CD4-positive, alpha-beta T cell treated with Interleukin-6 at 100 ng/mL for 8 hours (primary cell): ENCODE data around the gene ACAN.
"Not testable (repeated sequence)": the region's sequence is repeated elsewhere in the genome, so short reads cannot be mapped to it uniquely, and the experiment has no call there.

Experiments
- DNase-seq: peaks from one replicate; pipeline ENCODE4 v3.0.0-alpha.2; 2020; ENCODE audit warnings: mixed read lengths, low spot score

Gene ACAN

DNA sequence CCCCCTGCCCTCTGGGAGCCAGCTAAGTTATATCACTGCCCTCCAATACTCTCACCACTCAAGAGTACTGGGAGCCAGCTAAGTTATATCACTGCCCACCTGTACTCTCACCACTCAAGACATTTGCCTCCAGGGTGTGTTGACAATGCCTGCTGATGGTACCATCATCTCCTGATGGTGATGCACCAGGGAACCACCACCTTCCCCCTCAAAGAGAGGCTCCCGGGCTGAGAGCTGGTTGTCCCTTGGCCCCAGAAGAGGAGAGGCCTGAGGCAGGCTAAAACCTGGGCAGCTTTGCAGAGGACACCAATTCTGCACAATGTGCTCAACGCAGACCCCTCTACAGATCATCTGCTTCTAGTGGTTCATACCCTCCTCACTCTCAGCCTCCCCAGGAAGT lies 99.6 kb downstream of the ACAN start:
- DNase-seq, result no peak

DNA sequence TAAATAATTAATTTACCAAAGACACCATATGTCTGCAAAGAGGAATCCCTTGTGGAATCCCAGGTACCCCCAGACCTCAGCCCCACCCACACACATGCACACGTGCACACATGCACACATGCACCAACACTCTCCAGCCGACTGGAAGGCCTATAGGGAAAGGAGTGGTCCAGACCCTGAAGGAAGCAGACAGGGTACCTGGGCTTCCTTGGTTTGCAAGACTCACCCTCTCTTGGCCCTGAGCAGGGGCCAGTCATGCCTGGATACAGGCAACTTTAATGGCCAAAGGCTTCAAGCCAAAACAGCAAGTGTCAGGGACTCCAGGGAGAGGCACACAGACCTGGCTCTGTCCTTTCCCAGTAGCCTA lies 101.0 kb downstream of the ACAN start:
- no peak for DNase-seq

DNA sequence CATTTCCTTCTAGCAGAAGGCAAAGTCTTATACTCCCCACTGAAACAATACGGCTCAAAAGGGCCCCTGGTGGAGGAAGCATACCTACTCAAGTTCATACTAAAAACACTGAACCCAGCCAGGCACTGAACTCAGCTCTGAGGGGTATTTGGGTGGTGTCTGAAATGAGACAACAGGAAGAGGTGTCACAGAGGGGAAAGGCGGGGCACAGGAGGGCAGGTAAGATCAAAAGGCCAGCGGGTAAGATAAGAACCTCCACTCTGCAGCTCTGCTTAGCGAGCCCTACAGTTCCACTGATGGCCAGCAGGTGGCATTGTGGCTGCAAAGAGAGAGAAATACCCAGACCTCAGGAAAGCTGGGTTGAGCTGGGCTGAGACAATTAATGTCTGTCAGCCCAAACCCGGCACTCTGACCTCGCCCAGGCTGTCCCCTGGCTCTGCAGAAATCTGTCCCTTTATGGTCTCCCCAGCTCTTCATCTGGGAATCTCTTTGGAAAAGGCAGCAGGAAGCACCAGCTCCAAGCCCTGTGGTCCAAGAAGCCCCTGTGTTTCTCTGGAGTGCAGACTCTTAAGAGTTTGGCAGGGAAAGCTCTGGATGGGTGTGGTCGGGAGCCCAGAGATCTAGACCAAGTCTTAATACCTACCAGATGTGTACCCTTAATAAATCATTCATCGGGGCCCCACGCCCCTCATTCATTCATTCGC lies 101.5 kb downstream of the ACAN start:
- DNase-seq, result peak; percentile 98

DNA sequence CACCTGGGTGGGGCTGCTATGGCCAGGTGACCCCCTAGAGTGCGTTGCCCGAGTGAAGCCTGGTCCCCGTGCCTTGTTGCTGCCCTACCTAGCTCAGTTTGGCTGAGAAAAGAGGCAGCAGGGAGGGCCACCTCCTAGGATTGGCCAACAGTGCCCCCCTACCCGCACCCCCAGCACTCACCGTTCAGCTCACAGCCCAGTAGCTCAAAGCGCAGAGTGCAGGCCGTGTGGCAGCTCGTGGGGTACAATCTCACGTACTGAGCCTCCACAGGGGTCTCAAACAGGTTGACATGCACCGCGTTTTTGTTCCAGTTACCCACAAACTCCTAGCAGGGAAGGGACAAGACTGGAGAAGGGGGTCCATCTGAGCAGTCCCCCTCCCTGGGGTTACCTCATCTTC lies 102.3 kb downstream of the ACAN start:
- DNase-seq, result no peak

DNA sequence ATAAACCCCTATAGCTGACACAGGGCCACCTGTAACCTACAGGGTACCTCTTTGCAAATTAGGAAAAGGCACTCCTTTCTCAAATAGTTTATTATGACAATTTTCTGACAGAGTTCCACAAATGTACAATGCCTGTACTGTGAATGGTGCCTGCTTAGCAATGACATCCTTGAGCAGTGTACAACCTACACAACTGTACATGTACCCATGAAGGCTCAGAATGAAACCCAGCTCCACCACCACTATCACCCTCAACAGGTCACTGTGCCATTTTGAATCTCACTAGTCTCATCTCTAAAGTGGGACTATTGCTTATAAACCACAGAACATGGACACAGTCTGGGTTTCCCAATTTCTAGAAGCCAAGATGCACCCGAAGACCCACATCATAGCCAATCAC lies 102.9 kb downstream of the ACAN start:
- no peak for DNase-seq

DNA sequence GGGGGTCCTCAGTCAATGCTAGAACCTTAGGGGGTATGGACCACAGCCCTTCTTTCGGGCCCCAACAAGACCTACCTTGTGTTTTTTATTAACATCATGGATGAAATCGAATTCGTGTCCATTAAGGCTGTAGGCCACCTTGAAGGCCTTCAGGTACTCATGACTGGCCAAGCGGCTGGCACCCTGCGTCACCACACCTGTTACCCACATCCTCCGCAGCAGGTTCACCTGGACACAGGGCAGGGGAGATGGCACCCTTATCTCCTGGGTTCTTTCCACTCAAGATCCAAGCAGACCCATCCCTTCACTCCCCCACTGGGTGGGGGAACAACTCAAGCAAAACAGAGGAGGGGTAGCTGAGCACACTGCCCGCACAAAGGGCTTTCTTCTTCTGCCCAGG lies 103.3 kb downstream of the ACAN start:
- no peak for DNase-seq

DNA sequence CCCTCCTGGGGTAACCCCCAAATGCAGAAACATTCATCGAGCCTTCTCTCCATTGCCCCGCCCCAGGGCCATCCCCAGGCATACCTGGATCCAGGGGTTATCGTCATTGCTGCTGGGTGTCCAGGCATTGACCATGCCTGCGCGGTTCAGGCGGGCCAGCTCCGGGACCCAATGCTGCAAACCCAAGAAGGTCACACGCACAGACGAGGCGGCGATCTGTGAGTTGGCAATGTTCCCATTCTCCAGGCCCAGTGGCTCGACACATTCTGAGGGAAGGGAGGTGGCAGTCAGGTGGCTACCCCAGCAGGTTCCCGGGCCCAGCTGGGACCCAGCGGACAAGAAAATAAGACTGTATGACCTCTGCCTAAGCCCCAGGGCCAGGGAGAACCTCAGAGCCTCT lies 103.9 kb downstream of the ACAN start:
- no peak for DNase-seq

DNA sequence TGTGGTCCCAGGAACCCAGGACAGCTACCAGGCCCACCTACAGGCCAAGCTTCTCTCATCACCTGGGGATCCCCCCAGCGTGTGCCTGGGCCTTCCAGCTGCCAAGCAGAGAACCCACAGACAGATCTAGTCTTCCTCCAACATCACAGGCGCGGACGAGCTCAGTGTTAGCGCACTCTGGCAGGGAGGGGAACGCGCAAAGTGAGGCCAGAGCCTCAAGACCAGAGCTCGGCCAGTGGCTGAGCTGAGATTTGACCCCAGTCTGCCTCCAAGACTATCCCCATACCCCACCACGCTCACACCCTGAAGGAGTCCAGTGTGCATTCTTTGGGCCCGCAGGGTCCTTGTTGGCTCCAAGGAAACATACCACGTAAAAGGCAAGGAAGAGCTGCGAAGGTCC lies 104.9 kb downstream of the ACAN start:
- DNase-seq, result no peak

DNA sequence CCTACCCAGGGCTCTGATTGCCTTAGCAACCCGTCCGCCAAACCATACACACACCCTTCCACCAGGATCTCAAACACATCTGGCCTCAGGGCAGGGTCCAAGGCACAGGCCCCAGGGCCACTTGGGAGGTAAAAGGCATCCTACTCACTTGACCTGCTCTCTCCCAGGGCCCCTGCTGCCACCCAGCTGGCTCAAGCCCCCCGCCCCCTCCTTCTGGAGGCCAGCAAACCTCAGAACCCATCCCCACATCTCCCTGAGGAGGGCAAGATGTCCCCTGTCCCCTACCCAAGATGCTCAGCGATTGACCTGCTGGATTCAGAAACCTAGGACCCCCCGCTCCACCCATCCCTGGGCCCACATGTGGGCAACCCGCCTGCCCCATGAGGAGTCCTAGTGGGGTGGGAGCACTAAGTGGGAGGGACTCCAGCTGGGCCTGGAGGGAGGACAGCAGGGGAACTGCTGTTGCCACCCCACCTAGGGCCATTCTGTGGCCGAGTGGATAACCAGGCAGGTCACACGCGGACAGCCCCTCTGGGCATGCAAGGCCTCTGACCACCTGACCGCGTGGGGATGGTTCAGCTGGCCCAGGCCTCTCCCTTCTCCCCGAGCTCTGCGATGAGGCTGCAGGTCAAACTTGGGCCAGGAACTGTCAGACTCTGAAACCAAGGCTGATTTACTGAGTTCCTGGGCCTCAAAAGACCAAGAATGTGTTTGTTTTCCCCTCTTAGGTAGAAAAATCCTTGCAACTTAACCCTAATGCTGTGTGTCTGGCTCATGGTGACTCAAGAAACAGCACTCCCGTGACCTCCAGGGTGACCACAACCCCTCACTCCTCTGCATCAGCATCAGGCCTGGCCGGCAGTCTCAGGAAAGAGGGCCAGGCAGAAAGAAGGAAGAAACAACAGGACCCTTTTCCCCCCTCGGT lies 105.7 kb downstream of the ACAN start:
- DNase-seq, result no peak

DNA sequence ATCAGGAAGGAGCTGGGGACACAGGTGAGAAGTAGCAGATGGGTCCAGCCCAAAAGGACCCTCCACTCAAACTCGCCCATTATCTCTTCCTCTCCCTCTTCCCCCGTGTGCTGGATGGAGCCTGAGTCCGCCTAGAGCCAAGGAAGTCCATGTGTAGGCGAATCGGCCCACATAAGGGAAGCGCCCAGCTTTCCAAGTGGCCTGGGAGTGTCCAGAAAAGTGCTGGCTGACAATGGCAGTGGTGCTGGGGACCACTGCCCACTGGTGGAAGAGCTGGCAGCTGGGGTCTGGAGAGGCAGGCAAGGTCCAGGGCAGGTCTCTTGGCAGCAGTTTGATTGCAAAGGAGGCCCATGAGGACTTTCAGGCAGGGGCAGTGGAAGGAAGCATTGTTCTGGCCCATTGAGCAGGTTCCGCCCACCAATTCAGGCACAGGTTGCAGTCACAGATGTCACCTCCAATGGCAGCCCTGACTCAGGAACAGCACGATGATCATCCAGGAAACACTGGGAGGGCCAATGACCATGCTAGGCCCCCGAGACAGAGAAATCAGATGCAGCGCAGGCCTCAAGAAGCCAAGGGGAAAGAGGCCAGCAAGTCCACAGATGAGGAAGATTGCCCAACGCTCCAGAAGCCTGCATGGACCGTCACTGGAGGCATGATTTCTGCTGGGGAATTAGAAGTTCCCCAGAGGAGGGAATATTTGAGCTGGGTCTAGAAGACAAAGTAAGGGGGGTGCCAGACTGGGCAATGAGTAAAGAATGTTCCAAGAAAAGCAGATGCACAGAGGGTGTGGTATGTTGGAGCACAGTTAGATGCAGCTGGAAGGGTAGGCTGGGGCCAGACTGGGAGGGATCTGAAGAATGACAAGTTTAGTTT lies 107.0 kb downstream of the ACAN start:
- no peak for DNase-seq

DNA sequence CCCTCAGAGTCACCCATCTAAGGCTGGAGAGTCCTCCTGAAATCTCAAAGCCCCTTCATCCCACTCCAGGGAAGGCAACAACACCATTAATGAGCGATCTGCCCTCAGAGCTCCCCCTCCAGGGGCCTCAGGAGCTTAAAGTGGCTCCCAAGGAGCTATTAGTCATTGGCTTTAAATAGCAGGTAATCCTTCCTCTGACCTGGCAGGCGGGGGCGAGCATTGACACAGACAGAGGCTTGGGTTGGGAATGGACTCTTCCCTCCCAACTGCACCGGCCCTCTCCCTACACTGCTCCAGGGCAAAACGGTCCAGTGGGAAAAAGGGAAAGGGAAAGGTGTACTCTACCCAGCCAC lies 108.5 kb downstream of the ACAN start:
- no peak for DNase-seq

DNA sequence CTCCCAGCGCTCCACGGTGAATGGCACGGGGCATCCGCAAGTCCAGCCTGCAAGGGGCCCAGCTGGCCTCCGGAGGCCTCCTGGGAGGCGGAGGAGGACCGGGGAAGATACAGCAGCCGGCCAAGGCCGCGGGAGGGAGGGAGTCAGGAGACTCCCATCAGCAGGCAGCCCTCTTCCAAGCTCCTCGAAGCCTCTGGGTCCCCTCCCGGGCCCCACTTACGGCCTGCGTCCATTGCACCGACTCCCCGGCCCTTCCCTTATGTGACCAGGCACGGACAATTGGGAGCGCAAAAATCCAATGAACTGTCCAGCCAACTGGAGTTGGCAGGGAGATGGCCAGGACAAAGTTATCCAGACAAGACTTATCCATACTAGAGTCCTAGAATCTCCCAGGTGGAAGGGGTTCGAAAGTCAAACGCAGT lies 109.3 kb downstream of the ACAN start:
- no peak for DNase-seq

DNA sequence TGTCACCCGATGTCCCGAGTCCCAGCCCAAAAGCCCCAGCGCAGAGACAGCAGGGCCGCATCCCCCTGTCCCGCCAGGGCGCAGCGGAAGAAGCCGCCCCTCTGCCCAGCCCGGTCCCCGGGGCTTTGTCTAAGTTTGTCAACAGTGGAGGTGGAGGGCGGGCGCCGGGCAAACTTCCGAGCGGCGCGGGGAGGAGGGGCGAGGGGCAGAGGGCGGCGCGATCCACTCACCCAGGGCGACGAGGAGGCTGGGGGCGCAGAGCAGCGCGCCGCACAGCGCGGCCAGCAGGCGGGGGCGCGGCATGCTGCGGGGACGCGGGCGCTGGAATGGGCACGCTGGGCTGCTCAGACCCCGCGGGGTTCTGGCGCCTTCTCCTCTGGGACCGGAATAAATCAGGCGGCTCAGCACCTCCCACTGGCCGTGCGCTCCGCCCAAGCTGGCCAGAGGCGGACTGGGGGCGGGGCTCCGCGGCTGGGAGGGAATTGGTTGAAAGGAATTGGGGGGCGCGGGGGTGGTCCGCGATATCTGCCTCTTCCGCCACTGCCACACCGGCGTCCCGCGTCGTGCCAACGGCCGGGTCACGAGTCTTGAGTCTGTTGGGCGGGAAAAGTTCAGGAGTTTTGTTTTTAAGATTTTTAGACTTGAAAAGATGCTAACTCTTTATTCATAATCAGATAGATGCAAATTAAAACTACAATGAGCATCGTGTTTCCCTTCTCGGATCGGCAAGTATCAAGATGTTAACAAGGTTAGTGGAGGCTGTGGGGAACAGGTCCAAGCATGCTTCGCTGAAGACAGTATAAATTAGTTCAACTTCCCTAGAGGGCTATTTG lies 110.0 kb downstream of the ACAN start, which contains the start of gene MFGE8:
MFGE8 (minus strand) TSS at position 363 of the 833 bp plus-strand sequence; CDS start at position 303, 60 bp downstream.
- DNase-seq, result peak; percentile 64

DNA sequence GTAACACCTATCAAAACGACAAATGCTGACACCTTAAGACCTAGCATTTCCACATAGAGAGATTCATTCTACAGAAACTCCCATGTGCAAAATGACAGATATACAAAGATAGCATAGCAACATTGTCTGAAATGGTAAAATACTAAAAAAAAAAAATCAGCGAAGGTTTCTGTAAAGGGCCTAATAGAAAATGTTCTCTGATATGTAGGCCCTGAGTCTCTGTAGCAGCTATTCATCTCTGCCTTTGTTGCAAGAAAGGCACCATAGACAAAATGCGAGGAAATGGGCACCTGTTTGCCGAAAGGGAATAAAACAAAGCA lies 110.6 kb downstream of the ACAN start:
- DNase-seq, result no peak

DNA sequence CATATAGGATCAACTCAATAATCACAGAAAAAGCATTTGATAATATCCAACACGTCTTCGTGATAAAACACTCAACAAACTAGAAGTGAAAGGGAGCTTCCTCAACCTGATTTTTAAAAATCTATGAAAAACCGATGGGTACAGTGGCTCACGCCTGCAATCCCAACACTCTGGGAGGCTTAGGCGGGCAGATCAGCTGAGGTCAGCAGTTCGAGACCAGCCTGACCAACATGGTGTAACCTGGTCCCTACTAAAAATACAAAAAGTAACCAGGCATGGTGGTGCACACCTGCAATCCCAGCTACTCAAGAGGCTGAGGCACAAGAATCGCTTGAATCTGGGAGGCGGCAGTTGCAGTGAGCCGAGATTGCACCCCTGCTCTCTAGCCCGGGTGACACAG lies 112.1 kb downstream of the ACAN start:
- no peak for DNase-seq

DNA sequence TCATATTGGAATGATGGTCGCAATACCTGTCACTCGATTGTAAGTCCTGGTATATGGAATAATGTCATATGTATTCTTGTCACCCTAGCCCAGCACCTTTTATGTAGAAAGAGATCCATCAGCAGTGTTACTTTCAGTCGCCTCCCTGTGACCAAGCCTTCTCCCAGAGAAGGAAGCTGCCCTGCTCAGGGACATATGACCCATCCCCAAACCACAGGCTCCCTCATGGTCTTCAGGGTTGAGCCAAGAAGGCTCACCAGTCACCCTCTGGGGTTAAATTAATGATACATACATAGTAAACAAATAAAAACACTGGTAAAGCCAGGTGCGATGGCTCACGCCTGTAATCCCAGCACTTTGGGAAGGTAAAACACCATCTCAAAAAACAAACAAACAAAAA lies 114.5 kb downstream of the ACAN start:
- no peak for DNase-seq

DNA sequence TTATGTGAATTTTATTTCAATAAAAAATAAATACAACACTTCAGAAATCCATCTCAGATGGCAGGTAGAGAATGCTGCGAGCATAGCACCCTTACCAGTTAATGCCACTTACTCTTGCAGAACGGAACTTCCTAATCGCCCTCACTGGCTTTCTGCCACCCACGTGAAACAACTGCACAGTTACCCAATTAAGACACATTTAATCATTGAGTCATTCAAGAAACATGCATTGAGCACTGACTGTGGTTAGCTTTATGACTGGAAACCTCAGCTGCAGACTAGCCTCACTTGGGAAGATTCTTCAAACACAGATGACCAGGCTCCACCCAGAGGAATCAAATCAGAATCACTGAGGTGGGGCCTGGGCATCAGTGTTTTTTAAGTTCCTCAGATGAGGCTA lies 115.5 kb downstream of the ACAN start:
- DNase-seq, result no peak

DNA sequence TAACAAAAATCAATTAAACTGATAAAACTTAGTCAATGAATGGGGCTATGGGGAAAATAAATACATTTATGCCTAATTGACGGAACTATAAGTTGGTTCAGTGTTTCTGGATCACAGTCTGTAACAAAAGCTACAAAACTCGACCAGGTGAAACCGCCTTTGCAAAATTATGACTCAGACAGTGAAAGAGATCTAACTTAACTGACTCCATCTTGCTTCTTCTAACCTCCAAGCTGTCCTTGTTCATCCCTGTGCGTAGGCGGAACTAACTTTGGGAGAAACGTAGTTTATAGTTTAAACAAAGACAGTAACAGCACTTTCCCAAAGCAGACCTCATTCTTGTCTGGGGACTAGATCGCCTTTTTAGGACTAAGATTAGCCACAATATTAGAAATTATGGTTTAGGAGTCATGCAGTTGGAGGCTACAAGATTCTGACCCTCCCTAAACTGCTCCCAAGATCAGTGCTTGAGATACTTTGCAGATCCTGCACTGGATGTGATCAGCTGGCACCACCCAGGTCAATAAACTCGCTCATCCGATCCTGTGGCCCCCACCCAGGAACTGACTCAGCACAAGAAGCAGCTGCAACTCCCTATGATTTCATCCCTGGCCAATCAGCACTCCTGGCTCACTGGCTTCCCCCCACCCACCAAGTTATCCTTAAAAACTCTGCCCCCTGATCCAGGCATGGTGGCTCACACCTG lies 117.1 kb downstream of the ACAN start:
- DNase-seq, result no peak

DNA sequence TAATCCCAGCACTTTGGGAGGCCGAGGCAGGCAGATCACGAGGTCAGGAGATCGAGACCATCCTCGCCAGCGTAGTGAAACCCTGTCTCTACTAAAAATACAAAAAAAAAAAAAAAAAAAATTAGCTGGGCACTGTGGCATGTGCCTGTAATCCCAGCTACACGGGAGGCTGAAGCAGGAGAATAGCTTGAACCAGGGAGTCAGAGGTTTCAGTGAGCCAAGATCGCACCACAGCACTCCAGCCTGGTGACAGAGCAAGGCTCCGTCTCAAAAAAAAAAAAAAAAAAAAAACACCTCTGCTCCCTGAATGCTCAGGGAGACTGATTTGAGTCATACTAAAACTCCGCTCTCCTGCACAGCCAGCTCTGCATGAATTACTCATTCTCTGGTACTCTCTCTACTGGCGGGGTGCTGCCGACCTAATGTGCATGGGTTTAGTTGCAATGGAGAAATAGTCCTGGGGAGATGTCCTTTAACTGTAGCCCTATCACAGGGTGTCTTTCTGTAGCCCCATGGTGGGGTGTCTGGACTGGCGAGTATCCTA lies 117.7 kb downstream of the ACAN start:
- not testable (repeated sequence) for DNase-seq
